ENCODE measurements around the gene MTPN. TPM values are rescaled to one million over a fixed set of nuclear protein-coding genes. Genes with fewer than 3 reads are reported as not detected.

The MTPN gene
- total and polyA plus RNA-seq, 8 donors, result 106 to 130 (median 122) TPM

GRCh38 chr7:135910393-135911036, 66.6 kb downstream of the MTPN start:
- TF ChIP-seq, protein P1, sequence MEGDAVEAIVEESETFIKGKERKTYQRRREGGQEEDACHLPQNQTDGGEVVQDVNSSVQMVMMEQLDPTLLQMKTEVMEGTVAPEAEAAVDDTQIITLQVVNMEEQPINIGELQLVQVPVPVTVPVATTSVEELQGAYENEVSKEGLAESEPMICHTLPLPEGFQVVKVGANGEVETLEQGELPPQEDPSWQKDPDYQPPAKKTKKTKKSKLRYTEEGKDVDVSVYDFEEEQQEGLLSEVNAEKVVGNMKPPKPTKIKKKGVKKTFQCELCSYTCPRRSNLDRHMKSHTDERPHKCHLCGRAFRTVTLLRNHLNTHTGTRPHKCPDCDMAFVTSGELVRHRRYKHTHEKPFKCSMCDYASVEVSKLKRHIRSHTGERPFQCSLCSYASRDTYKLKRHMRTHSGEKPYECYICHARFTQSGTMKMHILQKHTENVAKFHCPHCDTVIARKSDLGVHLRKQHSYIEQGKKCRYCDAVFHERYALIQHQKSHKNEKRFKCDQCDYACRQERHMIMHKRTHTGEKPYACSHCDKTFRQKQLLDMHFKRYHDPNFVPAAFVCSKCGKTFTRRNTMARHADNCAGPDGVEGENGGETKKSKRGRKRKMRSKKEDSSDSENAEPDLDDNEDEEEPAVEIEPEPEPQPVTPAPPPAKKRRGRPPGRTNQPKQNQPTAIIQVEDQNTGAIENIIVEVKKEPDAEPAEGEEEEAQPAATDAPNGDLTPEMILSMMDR (IDR thresholded peaks at IDR 0.05), result no peak
- Histone ChIP-seq H3K9me3 (no peaks in the 10 kb centered on the region), H3K4me1 (no peaks in the 10 kb centered on the region), H3K27ac (no peak overlapping the region), H3K4me3 (no peak overlapping the region), H3K27me3 (no peaks in the 10 kb centered on the region), H3K36me3 (no peaks in the 10 kb centered on the region)
- intact Hi-C loops (cut with DNase I), result no loop called here
- DNase-seq (no peak), ATAC-seq (no peak)

GRCh38 chr7:135905858-135906257, 71.3 kb downstream of the MTPN start:
- Histone ChIP-seq H3K4me1 (no peaks in the 10 kb centered on the region), H3K36me3 (no peaks in the 10 kb centered on the region), H3K27ac (no peak overlapping the region), H3K27me3 (no peaks in the 10 kb centered on the region), H3K4me3 (no peak overlapping the region), H3K9me3 (no peaks in the 10 kb centered on the region)
- DNase-seq (no peak), ATAC-seq (no peak)
- intact Hi-C loops (cut with DNase I), result no loop called here
- TF ChIP-seq, protein P1 (IDR thresholded peaks at IDR 0.05), result no peak

DNA sequence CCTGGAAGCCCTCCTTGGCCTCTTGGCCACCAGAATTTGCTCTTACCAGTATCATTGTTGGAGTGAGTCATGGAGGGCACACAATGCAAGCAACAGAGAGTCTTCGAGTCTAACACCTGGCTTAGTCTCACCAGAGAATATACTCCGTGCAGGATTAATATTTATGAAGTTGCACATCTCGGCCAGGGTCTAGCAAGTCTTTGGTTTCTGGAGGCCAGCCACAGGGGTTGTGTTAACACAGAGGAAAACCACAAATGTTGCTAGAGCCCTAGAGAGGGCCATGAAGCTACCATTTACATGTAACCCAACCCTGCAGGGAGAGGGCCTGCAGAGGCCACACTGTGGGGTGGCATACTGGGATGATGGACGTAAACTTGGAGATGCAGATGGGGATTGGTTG, 71.8 kb downstream of the MTPN start:
- no peaks in the 10 kb centered on the region for H3K4me1 ChIP-seq
- no peak for DNase-seq
- H3K36me3 ChIP-seq, result no peaks in the 10 kb centered on the region
- H3K4me3 ChIP-seq, result no peak overlapping the region
- TF ChIP-seq, protein P1 (IDR thresholded peaks at IDR 0.05), result no peak
- H3K27ac ChIP-seq, result no peak overlapping the region
- intact Hi-C loops (cut with DNase I), result no loop called here
- H3K9me3 ChIP-seq, result no peaks in the 10 kb centered on the region
- ATAC-seq, result no peak
- H3K27me3 ChIP-seq, result no peaks in the 10 kb centered on the region

- no peaks in the 10 kb centered on the region for H3K4me1 ChIP-seq
- H3K9me3 ChIP-seq, result no peaks in the 10 kb centered on the region
- H3K4me3 ChIP-seq, result no peak overlapping the region
- H3K27ac ChIP-seq, result no peak overlapping the region
- intact Hi-C loops (cut with DNase I), result no loop called here
- ATAC-seq (no peak), DNase-seq (no peak)
- TF ChIP-seq, protein P1 (IDR thresholded peaks at IDR 0.05), result no peak
- no peaks in the 10 kb centered on the region for H3K27me3 ChIP-seq
- no peaks in the 10 kb centered on the region for H3K36me3 ChIP-seq
Measured at GRCh38 chr7:135904282-135904681, 72.9 kb downstream of the MTPN start.

GRCh38 chr7:135901585-135902540, 75.3 kb downstream of the MTPN start:
- TF ChIP-seq, protein P1 (IDR thresholded peaks at IDR 0.05), result no peak
- DNase-seq, result no peak
- H3K4me3 ChIP-seq, result no peak overlapping the region
- no peaks in the 10 kb centered on the region for H3K9me3 ChIP-seq
- no peak for ATAC-seq
- H3K36me3 ChIP-seq, result no peaks in the 10 kb centered on the region
- no peaks in the 10 kb centered on the region for H3K4me1 ChIP-seq
- intact Hi-C loops (cut with DNase I), result no loop called here
- no peaks in the 10 kb centered on the region for H3K27me3 ChIP-seq
- no peak overlapping the region for H3K27ac ChIP-seq
